SK-N-SH (cell line): ENCODE results near the gene DSCAM. TPM values are rescaled to one million over a fixed set of nuclear protein-coding genes. Genes with fewer than 3 reads are reported as not detected.

Experiments
- CTCF ChIA-PET: fragments of 300-600, 350-600 bp; formaldehyde crosslinking; extraction: SDS; loops from one replicate; lab custom pipeline; 2021; lab: Yijun Ruan, JAX
- POLR2A ChIA-PET: fragments of 350-600 bp; sonication (Branson Sonifier 250); formaldehyde crosslinking; extraction: SDS; loops from one replicate; lab custom pipeline; 2020; ENCODE audit warnings: antibody characterized with exemption, inconsistent platforms; lab: Yijun Ruan, JAX
- DNase-seq: peaks from one replicate; pipeline ENCODE4 v3.0.0; 2012
- H2AFZ ChIP-seq: fragments of 200-600 bp; sonication (generic); 2 replicates; pipeline ENCODE4 v1.8.1; 2016; ENCODE audit warnings: antibody characterized with exemption, mild to moderate bottlenecking, low read depth
- H3F3A ChIP-seq: fragments of 200-600 bp; sonication (generic); replicated peaks from 2 replicates; pipeline ENCODE3; 2016; ENCODE audit warnings: antibody characterized with exemption, mild to moderate bottlenecking; ENCODE audit not compliant: insufficient read depth
- H3K27ac ChIP-seq, 2 experiments: fragments of 200-500 bp in 1 of 2; fragments of 200-600 bp in 1 of 2; sonication (Bioruptor generic) in 1 of 2; sonication (generic), shearing (Covaris generic) in 1 of 2; 2 replicates each; pipeline versions ENCODE4 v1.5.1 to v1.6.1; 2014 to 2016; ENCODE audit warnings: low read depth in 2 of 2, inconsistent platforms in 1 of 2, low read length in 1 of 2, mild to moderate bottlenecking in 1 of 2, mixed read lengths in 1 of 2
- H3K27me3 ChIP-seq: fragments of 200-600 bp; sonication (generic), shearing (Covaris generic); 2 replicates; pipeline ENCODE4 v1.6.1; 2016; ENCODE audit warnings: mixed run types; ENCODE audit not compliant: insufficient read depth
- H3K36me3 ChIP-seq, 2 experiments: fragments of 200-500 bp in 1 of 2; fragments of 200-600 bp in 1 of 2; sonication (Bioruptor generic) in 1 of 2; sonication (generic) in 1 of 2; replicated peaks in 1 of 2; 2 replicates each; pipeline versions ENCODE3 to v1.5.1; 2014 to 2016; ENCODE audit warnings: low read length in 1 of 2, mild to moderate bottlenecking in 1 of 2; ENCODE audit not compliant: insufficient read depth in 2 of 2, control insufficient read depth in 1 of 2
- H3K4me1 ChIP-seq, 2 experiments: fragments of 200-500 bp in 1 of 2; fragments of 200-600 bp in 1 of 2; sonication (Bioruptor generic) in 1 of 2; sonication (generic), shearing (Covaris generic) in 1 of 2; 2 replicates each; pipeline versions ENCODE4 v1.5.1 to v1.6.1; 2014 to 2016; ENCODE audit warnings: low read depth in 1 of 2, low read length in 1 of 2, mixed run types in 1 of 2; ENCODE audit not compliant: insufficient read depth in 2 of 2, control insufficient read depth in 1 of 2
- H3K4me2 ChIP-seq: fragments of 200-600 bp; sonication (generic), shearing (Covaris generic); 2 replicates; pipeline ENCODE4 v1.6.1; 2017; ENCODE audit warnings: mixed run types
- H3K4me3 ChIP-seq, 2 experiments: fragments of 200-500 bp in 1 of 2; fragments of 200-600 bp in 1 of 2; sonication (Bioruptor generic) in 1 of 2; sonication (generic), shearing (Covaris generic) in 1 of 2; 2 replicates each; pipeline versions ENCODE4 v1.5.1 to v1.8.1; 2014 to 2016; ENCODE audit warnings: low read depth in 2 of 2, inconsistent platforms in 1 of 2, low read length in 1 of 2, mild to moderate bottlenecking in 1 of 2, mixed read lengths in 1 of 2, moderate library complexity in 1 of 2
- H3K79me2 ChIP-seq: fragments of 200-600 bp; sonication (generic); 2 replicates; pipeline ENCODE4 v1.8.1; 2017; ENCODE audit warnings: mild to moderate bottlenecking; ENCODE audit not compliant: insufficient read depth
- H3K9ac ChIP-seq: fragments of 200-600 bp; sonication (generic); 2 replicates; pipeline ENCODE4 v1.6.1; 2017; ENCODE audit warnings: mixed run types
- H3K9me2 ChIP-seq: fragments of 200-600 bp; sonication (generic); 2 replicates; pipeline ENCODE4 v1.6.1; 2017; ENCODE audit warnings: mixed run types
- H3K9me3 ChIP-seq: fragments of 200-600 bp; sonication (generic); 2 replicates; pipeline ENCODE4 v1.6.1; 2017; ENCODE audit warnings: mixed run types, mild to moderate bottlenecking, moderate library complexity
- H4K20me1 ChIP-seq: fragments of 200-600 bp; sonication (generic); 2 replicates; pipeline ENCODE4 v1.6.1; 2017; ENCODE audit warnings: mild to moderate bottlenecking, mixed run types; ENCODE audit not compliant: insufficient read depth
- CHD2 ChIP-seq: fragments of 150-350 bp; IDR thresholded peaks from 2 replicates; pipeline ENCODE4 v1.6.1; 2018; ENCODE audit warnings: low read length; ENCODE audit not compliant: partially characterized antibody
- FOSL2 ChIP-seq: IDR thresholded peaks from 2 replicates; pipeline ENCODE4 v1.4.0; 2012; ENCODE audit warnings: low read depth, mild to moderate bottlenecking, moderate library complexity, borderline replicate concordance
- FOXM1 ChIP-seq: IDR thresholded peaks from 2 replicates; pipeline ENCODE4 v1.4.0; 2012; ENCODE audit warnings: low read depth, mild to moderate bottlenecking
- GABPA ChIP-seq: IDR thresholded peaks from 2 replicates; pipeline ENCODE4 v1.4.0; 2012; ENCODE audit warnings: low read depth, mild to moderate bottlenecking
- GATA2 ChIP-seq: sonication (generic); formaldehyde crosslinking; IDR thresholded peaks from 2 replicates; pipeline ENCODE4 v1.5.0; 2020; ENCODE audit warnings: mild to moderate bottlenecking, missing genetic modification reagents
- NRF1 ChIP-seq: IDR thresholded peaks from 2 replicates; pipeline ENCODE4 v1.6.1; 2012; ENCODE audit warnings: low read depth, mild to moderate bottlenecking, low read length
- RAD21 ChIP-seq: IDR thresholded peaks from 2 replicates; pipeline ENCODE4 v1.6.1; 2012; ENCODE audit warnings: mild to moderate bottlenecking, low read length
- RFX5 ChIP-seq: IDR thresholded peaks from 2 replicates; pipeline ENCODE4 v1.6.1; 2012; ENCODE audit warnings: mild to moderate bottlenecking, improper control_type of control experiment, low read length
- RXRA ChIP-seq: IDR thresholded peaks from 2 replicates; pipeline ENCODE4 v1.4.0; 2012; ENCODE audit warnings: low read depth, mild to moderate bottlenecking, borderline replicate concordance
- SIN3A ChIP-seq: IDR thresholded peaks from 2 replicates; pipeline ENCODE4 v1.6.1; 2012; ENCODE audit warnings: low read depth, mild to moderate bottlenecking, low read length, moderate library complexity, borderline replicate concordance
- TCF12 ChIP-seq: IDR thresholded peaks from 2 replicates; pipeline ENCODE4 v1.4.0; 2012
- TEAD4 ChIP-seq: IDR thresholded peaks from 2 replicates; pipeline ENCODE4 v1.4.0; 2012; ENCODE audit warnings: mild to moderate bottlenecking, borderline replicate concordance; ENCODE audit not compliant: insufficient read depth
- YY1 ChIP-seq: IDR thresholded peaks from 2 replicates; pipeline ENCODE4 v1.4.0; 2012; ENCODE audit warnings: low read depth, mild to moderate bottlenecking
- WGBS: methylation state at CpG from one replicate; pipeline ENCODE4 v1.1.6; 2017; ENCODE audit warnings: low lambda C conversion rate; 5-methylcytosine and 5-hydroxymethylcytosine counted together
- polyA plus RNA-seq, 3 experiments: library from polyadenylated mRNA; depleted of rRNA; stranded (reverse); fragments of >200 nt; gene quantifications; 2 replicates each; pipeline ENCODE4 v1.2.3, GENCODE V29; 2012
- TF ChIP-seq, protein P1 (sequence below): fragments of 150-350 bp; IDR thresholded peaks from 2 replicates; pipeline ENCODE4 v1.6.1; 2017; ENCODE audit warnings: antibody characterized with exemption, low read length, low read depth, borderline replicate concordance
- TF ChIP-seq, protein P2 (sequence below): IDR thresholded peaks from 2 replicates; pipeline ENCODE4 v1.6.1; 2012; ENCODE audit warnings: mild to moderate bottlenecking, low read depth, low read length, moderate library complexity
- TF ChIP-seq, protein P3 (sequence below): IDR thresholded peaks from 2 replicates; pipeline ENCODE4 v1.4.0; 2012; ENCODE audit warnings: low read depth, borderline replicate concordance

The DSCAM gene
- polyA plus RNA-seq, 1 of the 3 experiments (the other 2 are of a cell fraction), result not detected

- no peaks in the 10 kb centered on the region for H3K9me2 ChIP-seq
- H4K20me1 ChIP-seq, result no peaks in the 10 kb centered on the region
- no peak overlapping the region for H3K4me3 ChIP-seq
- no peaks in the 10 kb centered on the region for H3K36me3 ChIP-seq
- H3K27me3 ChIP-seq, result no peaks in the 10 kb centered on the region
- no peak overlapping the region for H3K9ac ChIP-seq
- POLR2A ChIA-PET, result no interaction called here
- CTCF ChIA-PET, result interaction anchor here (0.8 kb wide), 1 partner anchor 368 kb away, joined by 3 read pairs; no protein-coding TSS in a partner anchor
- no peaks in the 10 kb centered on the region for H3K4me1 ChIP-seq
- TF ChIP-seq, protein P1, sequence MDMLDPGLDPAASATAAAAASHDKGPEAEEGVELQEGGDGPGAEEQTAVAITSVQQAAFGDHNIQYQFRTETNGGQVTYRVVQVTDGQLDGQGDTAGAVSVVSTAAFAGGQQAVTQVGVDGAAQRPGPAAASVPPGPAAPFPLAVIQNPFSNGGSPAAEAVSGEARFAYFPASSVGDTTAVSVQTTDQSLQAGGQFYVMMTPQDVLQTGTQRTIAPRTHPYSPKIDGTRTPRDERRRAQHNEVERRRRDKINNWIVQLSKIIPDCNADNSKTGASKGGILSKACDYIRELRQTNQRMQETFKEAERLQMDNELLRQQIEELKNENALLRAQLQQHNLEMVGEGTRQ, result no peak
- TF ChIP-seq, protein P2, sequence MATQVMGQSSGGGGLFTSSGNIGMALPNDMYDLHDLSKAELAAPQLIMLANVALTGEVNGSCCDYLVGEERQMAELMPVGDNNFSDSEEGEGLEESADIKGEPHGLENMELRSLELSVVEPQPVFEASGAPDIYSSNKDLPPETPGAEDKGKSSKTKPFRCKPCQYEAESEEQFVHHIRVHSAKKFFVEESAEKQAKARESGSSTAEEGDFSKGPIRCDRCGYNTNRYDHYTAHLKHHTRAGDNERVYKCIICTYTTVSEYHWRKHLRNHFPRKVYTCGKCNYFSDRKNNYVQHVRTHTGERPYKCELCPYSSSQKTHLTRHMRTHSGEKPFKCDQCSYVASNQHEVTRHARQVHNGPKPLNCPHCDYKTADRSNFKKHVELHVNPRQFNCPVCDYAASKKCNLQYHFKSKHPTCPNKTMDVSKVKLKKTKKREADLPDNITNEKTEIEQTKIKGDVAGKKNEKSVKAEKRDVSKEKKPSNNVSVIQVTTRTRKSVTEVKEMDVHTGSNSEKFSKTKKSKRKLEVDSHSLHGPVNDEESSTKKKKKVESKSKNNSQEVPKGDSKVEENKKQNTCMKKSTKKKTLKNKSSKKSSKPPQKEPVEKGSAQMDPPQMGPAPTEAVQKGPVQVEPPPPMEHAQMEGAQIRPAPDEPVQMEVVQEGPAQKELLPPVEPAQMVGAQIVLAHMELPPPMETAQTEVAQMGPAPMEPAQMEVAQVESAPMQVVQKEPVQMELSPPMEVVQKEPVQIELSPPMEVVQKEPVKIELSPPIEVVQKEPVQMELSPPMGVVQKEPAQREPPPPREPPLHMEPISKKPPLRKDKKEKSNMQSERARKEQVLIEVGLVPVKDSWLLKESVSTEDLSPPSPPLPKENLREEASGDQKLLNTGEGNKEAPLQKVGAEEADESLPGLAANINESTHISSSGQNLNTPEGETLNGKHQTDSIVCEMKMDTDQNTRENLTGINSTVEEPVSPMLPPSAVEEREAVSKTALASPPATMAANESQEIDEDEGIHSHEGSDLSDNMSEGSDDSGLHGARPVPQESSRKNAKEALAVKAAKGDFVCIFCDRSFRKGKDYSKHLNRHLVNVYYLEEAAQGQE, result no peak
- TF ChIP-seq RFX5 (no peak), GABPA (no peak)
- TF ChIP-seq, protein P3, sequence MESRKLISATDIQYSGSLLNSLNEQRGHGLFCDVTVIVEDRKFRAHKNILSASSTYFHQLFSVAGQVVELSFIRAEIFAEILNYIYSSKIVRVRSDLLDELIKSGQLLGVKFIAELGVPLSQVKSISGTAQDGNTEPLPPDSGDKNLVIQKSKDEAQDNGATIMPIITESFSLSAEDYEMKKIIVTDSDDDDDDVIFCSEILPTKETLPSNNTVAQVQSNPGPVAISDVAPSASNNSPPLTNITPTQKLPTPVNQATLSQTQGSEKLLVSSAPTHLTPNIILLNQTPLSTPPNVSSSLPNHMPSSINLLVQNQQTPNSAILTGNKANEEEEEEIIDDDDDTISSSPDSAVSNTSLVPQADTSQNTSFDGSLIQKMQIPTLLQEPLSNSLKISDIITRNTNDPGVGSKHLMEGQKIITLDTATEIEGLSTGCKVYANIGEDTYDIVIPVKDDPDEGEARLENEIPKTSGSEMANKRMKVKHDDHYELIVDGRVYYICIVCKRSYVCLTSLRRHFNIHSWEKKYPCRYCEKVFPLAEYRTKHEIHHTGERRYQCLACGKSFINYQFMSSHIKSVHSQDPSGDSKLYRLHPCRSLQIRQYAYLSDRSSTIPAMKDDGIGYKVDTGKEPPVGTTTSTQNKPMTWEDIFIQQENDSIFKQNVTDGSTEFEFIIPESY, result no peak
- WGBS, result 39% methylated on average over 8 of the region's 8 CpGs
- no peak overlapping the region for H2AFZ ChIP-seq
- no peaks in the 10 kb centered on the region for H3K9me3 ChIP-seq
- no peak overlapping the region for H3K27ac ChIP-seq
- H3K4me2 ChIP-seq, result no peak overlapping the region
- DNase-seq, result no peak
- no peaks in the 10 kb centered on the region for H3K79me2 ChIP-seq
- no peaks in the 10 kb centered on the region for H3F3A ChIP-seq
Observed at GRCh38 chr21:40753756-40754155, 93.2 kb downstream of the DSCAM start.

- no peak overlapping the region for H3K4me3 ChIP-seq
- WGBS, result 13% methylated on average over 2 of the region's 2 CpGs
- ChIA-PET POLR2A (no interaction called here), CTCF (interaction anchor here (1.4 kb wide), 1 partner anchor 48 kb away, joined by 3 read pairs; no protein-coding TSS in a partner anchor)
- H3K4me1 ChIP-seq, result no peaks in the 10 kb centered on the region
- no peaks in the 10 kb centered on the region for H3K36me3 ChIP-seq
- H4K20me1 ChIP-seq, result no peaks in the 10 kb centered on the region
- no peaks in the 10 kb centered on the region for H3K9me2 ChIP-seq
- no peak overlapping the region for H2AFZ ChIP-seq
- H3K27ac ChIP-seq, result no peak overlapping the region
- no peaks in the 10 kb centered on the region for H3K27me3 ChIP-seq
- H3K79me2 ChIP-seq, result no peaks in the 10 kb centered on the region
- no peaks in the 10 kb centered on the region for H3F3A ChIP-seq
- H3K4me2 ChIP-seq, result no peak overlapping the region
- 0 out of 2 replicates have a peak, but pooled peaks cover 4% of the 10 kb centered on the region for H3K9me3 ChIP-seq
- H3K9ac ChIP-seq, result no peak overlapping the region
- DNase-seq, result no peak
- TF ChIP-seq, protein P3, result no peak
- no peak for TF ChIP-seq CHD2
- TF ChIP-seq YY1, result no peak
- no peak for TF ChIP-seq GABPA
- TF ChIP-seq RAD21, result no peak
- TF ChIP-seq FOXM1, result no peak
- no peak for TF ChIP-seq RFX5
- no peak for TF ChIP-seq NRF1
- TF ChIP-seq TEAD4, result no peak
- TF ChIP-seq TCF12, result no peak
- no peak for TF ChIP-seq GATA2 (CRISPR knock-in tag)
- TF ChIP-seq RXRA, result no peak
- no peak for TF ChIP-seq SIN3A
- TF ChIP-seq FOSL2, result no peak
Observed at GRCh38 chr21:40752125-40752524, 94.8 kb downstream of the DSCAM start.
